IPS-15b (cell line): Measurements from ENCODE around the gene FMNL2.

Experiments
- H3K27me3 ChIP-seq: one replicate; pipeline ENCODE4 v1.6.1; 2013; ENCODE audit warnings: low read length; ENCODE audit not compliant: control insufficient read depth, insufficient read depth
- H3K36me3 ChIP-seq: one replicate; pipeline ENCODE4 v1.6.1; 2013; ENCODE audit warnings: low read length; ENCODE audit not compliant: control insufficient read depth, insufficient read depth
- H3K4me1 ChIP-seq: one replicate; pipeline ENCODE4 v1.6.1; 2013; ENCODE audit warnings: mild to moderate bottlenecking, low read length; ENCODE audit not compliant: control insufficient read depth, insufficient read depth
- H3K4me3 ChIP-seq: one replicate; pipeline ENCODE4 v1.5.1; 2013; ENCODE audit warnings: low read depth, low read length
- H3K9ac ChIP-seq: one replicate; pipeline ENCODE4 v1.6.1; 2013; ENCODE audit warnings: low read depth, mild to moderate bottlenecking, low read length
- H3K9me3 ChIP-seq: one replicate; pipeline ENCODE4 v1.6.1; 2013; ENCODE audit warnings: mild to moderate bottlenecking, low read length; ENCODE audit not compliant: control insufficient read depth, insufficient read depth

The FMNL2 gene

GRCh38 chr2:152600051-152600657 is 265.2 kb downstream of the FMNL2 start:
- no peak overlapping the region for H3K9ac ChIP-seq

GRCh38 chr2:152600697-152601096 is 265.7 kb downstream of the FMNL2 start:
- Histone ChIP-seq H3K36me3 (no peaks in the 10 kb centered on the region), H3K9me3 (no peaks in the 10 kb centered on the region), H3K4me1 (peaks cover 4% of the 10 kb centered on the region), H3K4me3 (no peak overlapping the region), H3K9ac (no peak overlapping the region), H3K27me3 (no peaks in the 10 kb centered on the region)

More at GRCh38 chr2:152600051-152600657, 265.2 kb downstream of the FMNL2 start:
- H3K27me3 ChIP-seq, result no peaks in the 10 kb centered on the region
- H3K4me3 ChIP-seq, result no peak overlapping the region
- H3K4me1 ChIP-seq, result peaks cover 4% of the 10 kb centered on the region
- no peaks in the 10 kb centered on the region for H3K36me3 ChIP-seq
- H3K9me3 ChIP-seq, result no peaks in the 10 kb centered on the region

- no peaks in the 10 kb centered on the region for H3K27me3 ChIP-seq
- no peak overlapping the region for H3K4me3 ChIP-seq
- H3K9me3 ChIP-seq, result no peaks in the 10 kb centered on the region
- no peaks in the 10 kb centered on the region for H3K36me3 ChIP-seq
- peaks cover 4% of the 10 kb centered on the region for H3K4me1 ChIP-seq
- no peak overlapping the region for H3K9ac ChIP-seq
Observed at GRCh38 chr2:152602750-152603149, 267.8 kb downstream of the FMNL2 start.

GRCh38 chr2:152603166-152603565 is 268.2 kb downstream of the FMNL2 start:
- Histone ChIP-seq H3K4me3 (no peak overlapping the region), H3K4me1 (peaks cover 4% of the 10 kb centered on the region), H3K9me3 (no peaks in the 10 kb centered on the region), H3K36me3 (no peaks in the 10 kb centered on the region), H3K27me3 (no peaks in the 10 kb centered on the region), H3K9ac (no peak overlapping the region)

GRCh38 chr2:152606081-152606480 is 271.1 kb downstream of the FMNL2 start:
- Histone ChIP-seq H3K27me3 (no peaks in the 10 kb centered on the region), H3K4me3 (no peak overlapping the region), H3K4me1 (no peaks in the 10 kb centered on the region), H3K9me3 (no peaks in the 10 kb centered on the region), H3K36me3 (no peaks in the 10 kb centered on the region), H3K9ac (no peak overlapping the region)

- Histone ChIP-seq H3K4me1 (no peaks in the 10 kb centered on the region), H3K27me3 (no peaks in the 10 kb centered on the region), H3K36me3 (no peaks in the 10 kb centered on the region), H3K9me3 (no peaks in the 10 kb centered on the region), H3K4me3 (no peak overlapping the region), H3K9ac (no peak overlapping the region)
Observed at GRCh38 chr2:152606941-152607340, 272.0 kb downstream of the FMNL2 start.

GRCh38 chr2:152607793-152608300 is 272.9 kb downstream of the FMNL2 start:
- H3K36me3 ChIP-seq, result no peaks in the 10 kb centered on the region
- no peak overlapping the region for H3K9ac ChIP-seq

GRCh38 chr2:152609154-152609553 is 274.2 kb downstream of the FMNL2 start:
- no peaks in the 10 kb centered on the region for H3K36me3 ChIP-seq
- H3K27me3 ChIP-seq, result no peaks in the 10 kb centered on the region
- no peak overlapping the region for H3K4me3 ChIP-seq
- no peaks in the 10 kb centered on the region for H3K9me3 ChIP-seq
- H3K9ac ChIP-seq, result no peak overlapping the region
- H3K4me1 ChIP-seq, result no peaks in the 10 kb centered on the region

More at GRCh38 chr2:152607793-152608300, 272.9 kb downstream of the FMNL2 start:
- Histone ChIP-seq H3K4me3 (no peak overlapping the region), H3K9me3 (no peaks in the 10 kb centered on the region), H3K4me1 (no peaks in the 10 kb centered on the region), H3K27me3 (no peaks in the 10 kb centered on the region)

- no peaks in the 10 kb centered on the region for H3K4me1 ChIP-seq
- no peak overlapping the region for H3K4me3 ChIP-seq
- H3K9me3 ChIP-seq, result no peaks in the 10 kb centered on the region
- no peaks in the 10 kb centered on the region for H3K36me3 ChIP-seq
- no peak overlapping the region for H3K9ac ChIP-seq
- H3K27me3 ChIP-seq, result no peaks in the 10 kb centered on the region
Observed at GRCh38 chr2:152609699-152610098, 274.7 kb downstream of the FMNL2 start.

- H3K4me1 ChIP-seq, result no peaks in the 10 kb centered on the region
- H3K9ac ChIP-seq, result no peak overlapping the region
- H3K36me3 ChIP-seq, result no peaks in the 10 kb centered on the region
- H3K27me3 ChIP-seq, result no peaks in the 10 kb centered on the region
- H3K4me3 ChIP-seq, result no peak overlapping the region
- H3K9me3 ChIP-seq, result no peaks in the 10 kb centered on the region
Observed at GRCh38 chr2:152611458-152612231, 276.7 kb downstream of the FMNL2 start.

- Histone ChIP-seq H3K9me3 (no peaks in the 10 kb centered on the region), H3K27me3 (no peaks in the 10 kb centered on the region), H3K4me3 (no peak overlapping the region), H3K4me1 (no peaks in the 10 kb centered on the region), H3K36me3 (peaks cover 2% of the 10 kb centered on the region), H3K9ac (no peak overlapping the region)
Observed at GRCh38 chr2:152613235-152613634, 278.3 kb downstream of the FMNL2 start.

- H3K4me1 ChIP-seq, result no peaks in the 10 kb centered on the region
- H3K4me3 ChIP-seq, result no peak overlapping the region
- H3K9ac ChIP-seq, result no peak overlapping the region
- no peaks in the 10 kb centered on the region for H3K9me3 ChIP-seq
- H3K27me3 ChIP-seq, result no peaks in the 10 kb centered on the region
- peaks cover 2% of the 10 kb centered on the region for H3K36me3 ChIP-seq
Observed at GRCh38 chr2:152615177-152615576, 280.2 kb downstream of the FMNL2 start.
